Prostate gland (tissue), 2 donors: ENCODE data around the gene CST4.

Experiments
- POLR2AphosphoS5 ChIP-seq: sonication (generic); formaldehyde crosslinking; IDR thresholded peaks from one replicate; pipeline ENCODE4 v1.6.1; 2017; ENCODE audit warnings: antibody characterized with exemption
- TF ChIP-seq, protein P1 (sequence below), 4 experiments: fragments of 200-600 bp in 2 of 4; fragments of 450-650 bp in 2 of 4; sonication (generic) in 2 of 4; IDR thresholded peaks; 1 replicate in 3 of 4; 2 replicates in 1 of 4; pipeline ENCODE4 v1.5.1; 2016 to 2019; ENCODE audit warnings: antibody characterized with exemption in 4 of 4, mild to moderate bottlenecking in 2 of 4, moderate library complexity in 2 of 4

DNA sequence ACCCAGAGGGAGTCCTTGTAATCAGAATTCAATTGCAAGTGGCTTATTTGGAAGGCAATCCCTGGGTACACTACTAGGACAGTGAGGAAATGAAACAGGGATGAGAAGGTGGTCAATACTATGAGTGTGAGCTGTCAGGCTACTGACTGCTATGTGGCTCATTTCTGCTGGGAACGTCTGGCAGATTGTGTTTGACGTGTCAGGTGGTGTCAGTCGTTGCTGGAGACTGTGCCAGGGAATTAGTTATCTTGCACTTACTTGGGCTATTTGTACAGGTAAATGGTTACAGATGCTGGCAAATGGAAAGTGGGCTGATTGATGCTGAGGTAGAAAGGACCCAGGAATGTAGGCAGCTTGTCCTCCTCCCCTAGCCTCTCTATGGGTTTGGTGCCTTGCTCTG, 17.4 kb downstream of the CST4 start:
- TF ChIP-seq, protein P1, sequence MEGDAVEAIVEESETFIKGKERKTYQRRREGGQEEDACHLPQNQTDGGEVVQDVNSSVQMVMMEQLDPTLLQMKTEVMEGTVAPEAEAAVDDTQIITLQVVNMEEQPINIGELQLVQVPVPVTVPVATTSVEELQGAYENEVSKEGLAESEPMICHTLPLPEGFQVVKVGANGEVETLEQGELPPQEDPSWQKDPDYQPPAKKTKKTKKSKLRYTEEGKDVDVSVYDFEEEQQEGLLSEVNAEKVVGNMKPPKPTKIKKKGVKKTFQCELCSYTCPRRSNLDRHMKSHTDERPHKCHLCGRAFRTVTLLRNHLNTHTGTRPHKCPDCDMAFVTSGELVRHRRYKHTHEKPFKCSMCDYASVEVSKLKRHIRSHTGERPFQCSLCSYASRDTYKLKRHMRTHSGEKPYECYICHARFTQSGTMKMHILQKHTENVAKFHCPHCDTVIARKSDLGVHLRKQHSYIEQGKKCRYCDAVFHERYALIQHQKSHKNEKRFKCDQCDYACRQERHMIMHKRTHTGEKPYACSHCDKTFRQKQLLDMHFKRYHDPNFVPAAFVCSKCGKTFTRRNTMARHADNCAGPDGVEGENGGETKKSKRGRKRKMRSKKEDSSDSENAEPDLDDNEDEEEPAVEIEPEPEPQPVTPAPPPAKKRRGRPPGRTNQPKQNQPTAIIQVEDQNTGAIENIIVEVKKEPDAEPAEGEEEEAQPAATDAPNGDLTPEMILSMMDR (IDR thresholded peaks at IDR 0.05): no peak
- no peak for TF ChIP-seq POLR2AphosphoS5
